Nephron (organoid): Measurements from ENCODE around the gene MARCO.

Experiments used
- H3K27ac Mint-ChIP-seq, 3 experiments: 2 replicates each; pipeline ENCODE4 v1.8.0; 2020; ENCODE audit warnings: mixed read lengths in 3 of 3, mild to moderate bottlenecking in 2 of 3, moderate library complexity in 1 of 3
- H3K27me3 Mint-ChIP-seq: 2 replicates; pipeline ENCODE4 v1.8.0; 2021; ENCODE audit warnings: low read depth, mild to moderate bottlenecking, moderate library complexity, mixed read lengths
- H3K36me3 Mint-ChIP-seq: 2 replicates; pipeline ENCODE4 v1.8.0; 2020; ENCODE audit warnings: low read depth, mixed read lengths
- H3K4me1 Mint-ChIP-seq: 2 replicates; pipeline ENCODE4 v1.8.0; 2020; ENCODE audit warnings: mixed read lengths
- H3K4me3 Mint-ChIP-seq, 3 experiments: 2 replicates each; pipeline ENCODE4 v1.8.0; 2020; ENCODE audit warnings: mild to moderate bottlenecking in 3 of 3, mixed read lengths in 3 of 3, moderate library complexity in 2 of 3
- H3K9me3 Mint-ChIP-seq: 2 replicates; pipeline ENCODE4 v1.8.0; 2020; ENCODE audit warnings: mixed read lengths
- TF ChIP-seq, protein P1 (sequence below), 3 experiments: fragments of 200-600 bp; sonication (generic); IDR thresholded peaks; one replicate each; pipeline ENCODE4 v1.5.0; 2021; ENCODE audit warnings: antibody characterized with exemption in 3 of 3; ENCODE audit not compliant: unreplicated experiment in 3 of 3

The MARCO gene

GRCh38 chr2:118987886-118988285 is 45.9 kb downstream of the MARCO start:
- H3K27ac Mint-ChIP-seq: no peak overlapping the region
- H3K4me1 Mint-ChIP-seq: peaks cover 15% of the 10 kb centered on the region
- peaks cover 35% of the 10 kb centered on the region for H3K27me3 Mint-ChIP-seq
- no peaks in the 10 kb centered on the region for H3K36me3 Mint-ChIP-seq
- H3K4me3 Mint-ChIP-seq: no peak overlapping the region
- TF ChIP-seq, protein P1, sequence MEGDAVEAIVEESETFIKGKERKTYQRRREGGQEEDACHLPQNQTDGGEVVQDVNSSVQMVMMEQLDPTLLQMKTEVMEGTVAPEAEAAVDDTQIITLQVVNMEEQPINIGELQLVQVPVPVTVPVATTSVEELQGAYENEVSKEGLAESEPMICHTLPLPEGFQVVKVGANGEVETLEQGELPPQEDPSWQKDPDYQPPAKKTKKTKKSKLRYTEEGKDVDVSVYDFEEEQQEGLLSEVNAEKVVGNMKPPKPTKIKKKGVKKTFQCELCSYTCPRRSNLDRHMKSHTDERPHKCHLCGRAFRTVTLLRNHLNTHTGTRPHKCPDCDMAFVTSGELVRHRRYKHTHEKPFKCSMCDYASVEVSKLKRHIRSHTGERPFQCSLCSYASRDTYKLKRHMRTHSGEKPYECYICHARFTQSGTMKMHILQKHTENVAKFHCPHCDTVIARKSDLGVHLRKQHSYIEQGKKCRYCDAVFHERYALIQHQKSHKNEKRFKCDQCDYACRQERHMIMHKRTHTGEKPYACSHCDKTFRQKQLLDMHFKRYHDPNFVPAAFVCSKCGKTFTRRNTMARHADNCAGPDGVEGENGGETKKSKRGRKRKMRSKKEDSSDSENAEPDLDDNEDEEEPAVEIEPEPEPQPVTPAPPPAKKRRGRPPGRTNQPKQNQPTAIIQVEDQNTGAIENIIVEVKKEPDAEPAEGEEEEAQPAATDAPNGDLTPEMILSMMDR (IDR thresholded peaks at IDR 0.05; ENCODE audit: unreplicated experiment in 3 of 3): no peak
- peaks cover 2% of the 10 kb centered on the region for H3K9me3 Mint-ChIP-seq

GRCh38 chr2:118988706-118989105 is 46.7 kb downstream of the MARCO start:
- Mint-ChIP-seq H3K27ac (no peak overlapping the region), H3K4me1 (peaks cover 20% of the 10 kb centered on the region), H3K4me3 (no peak overlapping the region), H3K9me3 (peaks cover 2% of the 10 kb centered on the region), H3K36me3 (no peaks in the 10 kb centered on the region), H3K27me3 (peaks cover 36% of the 10 kb centered on the region)
- TF ChIP-seq, protein P1 (IDR thresholded peaks at IDR 0.05; ENCODE audit: unreplicated experiment in 3 of 3): no peak

DNA sequence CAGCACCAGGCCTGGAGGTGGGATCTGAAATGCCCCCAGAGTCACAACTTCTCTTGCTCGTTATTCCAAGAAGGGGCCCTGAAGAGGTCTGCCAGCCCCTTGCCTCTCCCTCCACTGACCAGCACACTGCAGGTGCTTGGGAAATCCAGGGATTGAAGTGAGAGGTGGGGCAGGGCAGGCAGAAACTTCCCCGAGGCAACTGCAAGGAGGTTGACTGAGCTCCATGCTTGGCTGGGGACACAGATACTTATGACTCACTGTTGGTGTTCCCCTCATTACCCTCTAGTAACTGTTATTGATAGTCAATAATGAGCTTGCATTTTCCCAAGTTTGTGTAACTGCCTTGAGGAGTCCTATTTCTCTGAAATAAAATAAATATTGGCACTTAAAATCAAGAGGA is 47.5 kb downstream of the MARCO start:
- Mint-ChIP-seq H3K4me1 (peaks cover 24% of the 10 kb centered on the region), H3K36me3 (no peaks in the 10 kb centered on the region), H3K9me3 (peaks cover under 1% of the 10 kb centered on the region), H3K4me3 (no peak overlapping the region), H3K27ac (peak overlapping the region in 1 of 3 experiments; percentile 76), H3K27me3 (peaks cover 41% of the 10 kb centered on the region)
- TF ChIP-seq, protein P1 (IDR thresholded peaks at IDR 0.05; ENCODE audit: unreplicated experiment in 3 of 3): no peak

GRCh38 chr2:118990757-118991545 is 49.0 kb downstream of the MARCO start:
- no peaks in the 10 kb centered on the region for H3K36me3 Mint-ChIP-seq
- H3K4me3 Mint-ChIP-seq: no peak overlapping the region
- no peaks in the 10 kb centered on the region for H3K9me3 Mint-ChIP-seq
- peaks cover 38% of the 10 kb centered on the region for H3K27me3 Mint-ChIP-seq
- peaks cover 24% of the 10 kb centered on the region for H3K4me1 Mint-ChIP-seq
- H3K27ac Mint-ChIP-seq: no peak overlapping the region
- TF ChIP-seq, protein P1 (IDR thresholded peaks at IDR 0.05; ENCODE audit: unreplicated experiment in 3 of 3): no peak

GRCh38 chr2:118991554-118991953 is 49.6 kb downstream of the MARCO start:
- Mint-ChIP-seq H3K27me3 (peaks cover 38% of the 10 kb centered on the region), H3K4me1 (peaks cover 24% of the 10 kb centered on the region), H3K36me3 (no peaks in the 10 kb centered on the region), H3K4me3 (no peak overlapping the region), H3K27ac (no peak overlapping the region), H3K9me3 (no peaks in the 10 kb centered on the region)
- TF ChIP-seq, protein P1 (IDR thresholded peaks at IDR 0.05; ENCODE audit: unreplicated experiment in 3 of 3): no peak
